Activated T-cell treated with anti-CD3 and anti-CD28 coated beads, Interleukin-2, amount 50 U/mL, for 24 hours (primary cell): ENCODE measurements around the gene DSCAML1.

Experiments
- DNase-seq: peaks from one replicate; pipeline ENCODE4 v3.0.0-alpha.2; 2020
- H3K27ac Mint-ChIP-seq: 2 replicates; pipeline ENCODE4 v1.8.0; 2020; ENCODE audit warnings: mild to moderate bottlenecking, mixed read lengths
- H3K27me3 Mint-ChIP-seq: 2 replicates; pipeline ENCODE4 v1.8.0; 2020; ENCODE audit warnings: mixed read lengths
- H3K36me3 Mint-ChIP-seq: 2 replicates; pipeline ENCODE4 v1.8.0; 2020; ENCODE audit warnings: low read depth, mixed read lengths
- H3K4me1 Mint-ChIP-seq: 2 replicates; pipeline ENCODE4 v1.8.0; 2020; ENCODE audit warnings: low read depth, mixed read lengths
- H3K4me3 Mint-ChIP-seq: 2 replicates; pipeline ENCODE4 v1.8.0; 2020; ENCODE audit warnings: mild to moderate bottlenecking, moderate library complexity, mixed read lengths
- H3K9me3 Mint-ChIP-seq: 2 replicates; pipeline ENCODE4 v1.8.0; 2020; ENCODE audit warnings: mixed read lengths

The DSCAML1 gene

DNA sequence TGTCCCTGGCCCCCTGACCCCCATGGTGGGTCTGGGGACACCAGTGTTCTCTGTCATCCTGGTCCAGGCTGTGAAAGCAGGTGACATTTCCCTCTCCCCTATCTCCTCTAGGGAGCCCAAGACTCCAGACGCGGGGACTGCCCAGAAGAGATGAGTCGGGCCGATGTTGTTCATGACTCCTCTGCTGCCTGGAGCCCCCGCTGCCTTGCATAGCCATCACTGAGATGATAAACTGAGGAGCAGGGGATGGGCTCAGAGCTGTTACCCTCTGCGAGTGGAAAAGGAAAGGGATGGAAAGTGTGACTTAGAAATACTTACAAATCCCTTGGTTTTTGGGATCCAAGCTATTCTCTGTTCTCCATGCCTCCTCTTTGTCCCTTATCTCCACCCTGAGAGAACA is 209.6 kb downstream of the DSCAML1 start:
- H3K4me1 Mint-ChIP-seq, result no peaks in the 10 kb centered on the region

DNA sequence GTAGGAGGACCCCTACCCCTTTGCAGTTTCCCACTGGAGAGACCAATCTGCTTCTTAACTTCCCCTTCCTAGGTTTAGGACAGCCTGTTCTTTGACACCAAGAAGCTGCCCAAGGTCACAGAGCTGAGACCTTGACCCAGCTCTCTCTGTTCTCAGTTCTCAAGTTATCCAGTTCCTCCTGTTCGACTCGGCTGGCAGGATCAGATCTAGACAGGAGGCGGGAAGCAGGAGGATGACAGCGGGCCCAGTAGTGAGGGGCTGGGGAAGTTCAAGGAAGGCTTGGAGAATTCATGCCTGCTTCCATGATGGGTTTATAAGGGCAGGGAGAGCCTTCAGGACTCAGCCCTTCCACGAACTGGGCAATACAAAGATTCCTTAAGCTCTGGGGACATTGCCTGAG is 210.6 kb downstream of the DSCAML1 start:
- no peaks in the 10 kb centered on the region for H3K4me1 Mint-ChIP-seq
- no peaks in the 10 kb centered on the region for H3K9me3 Mint-ChIP-seq
- H3K27ac Mint-ChIP-seq, result no peak overlapping the region
- no peaks in the 10 kb centered on the region for H3K36me3 Mint-ChIP-seq
- H3K4me3 Mint-ChIP-seq, result no peak overlapping the region
- DNase-seq, result no peak
- no peaks in the 10 kb centered on the region for H3K27me3 Mint-ChIP-seq

More for the DNA sequence above, 209.6 kb downstream of the DSCAML1 start:
- DNase-seq, result no peak
- no peak overlapping the region for H3K27ac Mint-ChIP-seq
- H3K36me3 Mint-ChIP-seq, result no peaks in the 10 kb centered on the region
- no peaks in the 10 kb centered on the region for H3K9me3 Mint-ChIP-seq
- H3K27me3 Mint-ChIP-seq, result no peaks in the 10 kb centered on the region
- no peak overlapping the region for H3K4me3 Mint-ChIP-seq

DNA sequence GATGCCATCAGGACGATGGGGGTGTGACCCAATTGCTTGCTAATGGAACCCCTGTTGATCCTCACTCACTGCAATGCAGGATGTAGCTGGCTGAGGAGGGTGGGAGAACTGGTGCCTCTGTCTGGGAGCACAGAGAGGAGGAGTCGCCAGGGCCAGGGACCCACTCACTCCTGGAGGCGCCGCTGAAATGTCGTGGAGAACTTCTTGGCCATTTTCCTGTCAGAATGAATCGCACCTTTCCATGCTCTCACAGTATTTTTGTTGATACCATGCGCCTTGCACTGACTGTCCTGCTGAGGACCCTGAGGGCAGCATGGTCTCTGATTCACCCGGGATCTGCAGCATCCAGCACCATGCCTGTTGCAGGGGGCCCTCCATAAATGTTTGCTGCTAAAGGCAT is 211.4 kb downstream of the DSCAML1 start:
- no peaks in the 10 kb centered on the region for H3K4me1 Mint-ChIP-seq
- no peaks in the 10 kb centered on the region for H3K27me3 Mint-ChIP-seq
- DNase-seq, result no peak
- no peaks in the 10 kb centered on the region for H3K9me3 Mint-ChIP-seq
- no peak overlapping the region for H3K27ac Mint-ChIP-seq
- no peaks in the 10 kb centered on the region for H3K36me3 Mint-ChIP-seq
- H3K4me3 Mint-ChIP-seq, result no peak overlapping the region

DNA sequence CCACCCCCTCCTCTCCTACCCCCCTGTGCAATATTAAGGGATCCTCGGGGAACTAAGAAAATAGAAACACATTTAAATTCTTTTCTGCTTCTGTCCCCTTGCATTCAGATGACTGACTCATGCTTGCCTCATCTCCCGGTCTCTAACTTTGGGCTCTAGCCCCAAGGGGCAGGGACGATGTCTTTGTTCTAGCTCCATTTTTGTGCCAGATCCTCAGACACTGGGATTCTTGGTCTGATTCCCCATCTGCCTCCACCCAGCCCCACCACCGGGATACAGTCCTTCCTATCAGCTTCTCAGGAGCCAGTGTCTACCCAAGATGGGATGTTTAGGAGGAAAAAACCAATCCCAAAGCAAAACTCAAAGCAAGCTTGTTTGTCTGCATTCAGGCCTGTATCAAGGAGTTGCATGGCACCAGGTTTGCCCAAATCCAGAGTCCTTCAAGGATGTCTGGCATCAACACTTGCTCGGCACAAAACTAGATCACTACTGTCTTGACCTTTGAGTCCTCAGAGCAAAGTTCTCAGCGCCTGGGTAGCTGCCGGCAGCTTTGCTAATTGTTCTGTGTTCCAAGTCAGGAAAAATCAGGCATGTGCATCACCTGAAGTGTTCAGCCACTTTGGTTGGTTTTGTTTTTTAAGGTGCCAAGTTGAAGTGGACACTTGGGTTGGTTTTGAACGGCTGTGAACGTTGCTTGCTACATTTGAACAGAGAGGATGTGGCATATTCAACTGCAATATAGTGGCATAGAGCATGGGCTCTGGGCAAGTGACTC is 212.8 kb downstream of the DSCAML1 start:
- Mint-ChIP-seq H3K36me3 (no peaks in the 10 kb centered on the region), H3K27ac (no peak overlapping the region), H3K9me3 (no peaks in the 10 kb centered on the region), H3K4me1 (no peaks in the 10 kb centered on the region), H3K27me3 (no peaks in the 10 kb centered on the region), H3K4me3 (no peak overlapping the region)
- DNase-seq, result no peak

DNA sequence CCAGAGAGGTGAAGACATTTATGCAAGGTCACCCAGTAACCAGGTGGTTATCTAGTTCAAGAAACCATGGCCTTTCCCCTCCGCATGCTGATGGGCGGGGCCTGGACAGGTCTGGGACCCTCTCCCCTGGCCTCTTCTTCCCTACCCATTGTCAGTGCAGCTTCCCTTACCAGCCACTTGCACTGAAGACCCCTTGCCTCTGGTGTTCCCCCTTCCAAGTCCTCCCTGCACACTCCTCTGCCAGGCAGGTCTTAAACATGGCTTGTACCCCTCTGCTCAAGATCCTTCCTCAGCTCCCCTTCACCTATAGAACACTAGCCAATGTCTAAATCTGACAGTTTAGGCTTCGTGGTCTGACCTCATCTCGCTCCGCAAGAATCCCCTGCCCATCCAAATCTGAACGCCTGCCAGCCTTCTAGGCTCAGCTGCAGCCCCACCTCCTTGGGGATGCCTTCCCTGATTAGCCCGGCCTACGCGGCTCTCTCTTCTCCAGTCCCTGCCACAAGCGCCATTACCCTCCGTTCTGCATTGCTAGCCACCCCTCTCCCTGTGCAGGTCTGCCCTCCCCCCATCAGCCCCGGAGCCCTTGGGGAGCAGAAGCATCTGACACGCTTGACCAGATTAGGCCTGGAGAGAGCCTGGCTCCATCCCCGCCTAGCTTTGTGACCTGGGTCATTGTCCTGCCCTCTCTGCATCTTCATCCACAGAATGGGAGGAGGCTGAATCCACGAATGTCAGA is 213.8 kb downstream of the DSCAML1 start:
- no peak overlapping the region for H3K27ac Mint-ChIP-seq
- H3K4me3 Mint-ChIP-seq, result no peak overlapping the region
- H3K4me1 Mint-ChIP-seq, result no peaks in the 10 kb centered on the region

DNA sequence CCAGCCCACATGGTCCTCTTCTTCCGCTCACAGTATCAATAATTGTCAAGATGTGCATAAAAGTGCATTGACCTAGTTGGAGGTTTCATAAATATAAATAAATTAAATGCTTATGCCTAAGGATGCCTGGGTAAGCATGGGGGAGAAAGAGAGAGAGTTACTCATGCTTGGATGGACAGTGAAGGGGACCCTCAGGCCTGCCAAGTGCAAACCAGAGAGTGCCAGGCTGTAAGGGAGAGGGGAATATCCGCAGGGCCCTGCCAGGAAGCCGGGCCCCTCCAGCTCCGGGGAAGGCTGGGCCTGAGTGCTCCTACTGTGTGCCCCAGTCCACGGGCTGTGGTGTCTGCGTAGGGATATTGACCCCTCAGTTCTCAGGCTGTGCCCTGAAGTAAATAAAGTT is 214.6 kb downstream of the DSCAML1 start:
- Mint-ChIP-seq H3K4me3 (no peak overlapping the region), H3K4me1 (no peaks in the 10 kb centered on the region), H3K27ac (no peak overlapping the region), H3K9me3 (no peaks in the 10 kb centered on the region), H3K36me3 (no peaks in the 10 kb centered on the region), H3K27me3 (peaks cover 5% of the 10 kb centered on the region)
- no peak for DNase-seq

More for the DNA sequence above, 213.8 kb downstream of the DSCAML1 start:
- Mint-ChIP-seq H3K36me3 (no peaks in the 10 kb centered on the region), H3K9me3 (no peaks in the 10 kb centered on the region), H3K27me3 (peaks cover 5% of the 10 kb centered on the region)
- no peak for DNase-seq

DNA sequence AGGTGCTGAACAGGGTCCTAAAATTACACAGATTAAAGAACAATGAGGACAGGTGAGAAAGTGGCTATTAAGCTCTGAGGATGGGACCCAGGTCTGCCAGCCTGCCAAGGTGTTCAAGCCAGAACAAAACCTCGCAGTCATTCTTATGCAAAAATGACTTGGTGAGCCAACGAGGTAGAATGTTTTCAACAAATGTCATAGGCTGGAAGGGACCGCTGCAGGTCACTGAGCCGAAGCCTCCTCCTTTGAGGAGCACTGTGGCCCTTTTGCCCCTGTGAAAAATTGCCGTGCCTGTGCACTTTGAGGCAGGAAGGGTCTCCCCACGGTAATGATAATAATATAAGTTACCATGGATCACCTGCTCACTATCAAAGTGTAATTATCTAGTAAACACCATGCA is 216.2 kb downstream of the DSCAML1 start:
- H3K9me3 Mint-ChIP-seq, result no peaks in the 10 kb centered on the region
- no peak overlapping the region for H3K4me3 Mint-ChIP-seq

DNA sequence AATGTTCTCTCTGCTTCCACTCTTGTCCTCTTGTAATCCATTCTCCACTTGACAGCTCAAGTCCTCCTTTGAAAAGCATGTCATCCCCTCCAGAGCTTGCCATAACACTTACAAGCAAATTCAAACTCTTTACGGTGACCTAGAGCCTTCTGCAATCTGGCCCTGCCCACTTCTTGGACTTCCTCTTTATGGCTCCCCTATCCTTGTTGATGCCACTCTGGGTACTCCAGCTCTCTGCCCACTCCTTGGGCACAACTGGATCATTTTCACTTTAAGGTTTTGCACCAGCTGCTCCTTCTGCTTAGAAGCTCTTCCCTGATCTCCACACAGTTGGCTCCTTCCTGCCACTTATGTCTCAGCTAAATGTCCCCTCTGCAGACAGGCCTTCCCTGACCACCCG is 217.9 kb downstream of the DSCAML1 start:
- H3K4me3 Mint-ChIP-seq, result no peak overlapping the region
- no peaks in the 10 kb centered on the region for H3K9me3 Mint-ChIP-seq
- H3K4me1 Mint-ChIP-seq, result no peaks in the 10 kb centered on the region
- H3K36me3 Mint-ChIP-seq, result no peaks in the 10 kb centered on the region
- peaks cover 5% of the 10 kb centered on the region for H3K27me3 Mint-ChIP-seq
- no peak overlapping the region for H3K27ac Mint-ChIP-seq
- no peak for DNase-seq

More for the DNA sequence above, 216.2 kb downstream of the DSCAML1 start:
- no peaks in the 10 kb centered on the region for H3K36me3 Mint-ChIP-seq
- H3K4me1 Mint-ChIP-seq, result no peaks in the 10 kb centered on the region
- H3K27me3 Mint-ChIP-seq, result peaks cover 5% of the 10 kb centered on the region
- DNase-seq, result no peak
- no peak overlapping the region for H3K27ac Mint-ChIP-seq

DNA sequence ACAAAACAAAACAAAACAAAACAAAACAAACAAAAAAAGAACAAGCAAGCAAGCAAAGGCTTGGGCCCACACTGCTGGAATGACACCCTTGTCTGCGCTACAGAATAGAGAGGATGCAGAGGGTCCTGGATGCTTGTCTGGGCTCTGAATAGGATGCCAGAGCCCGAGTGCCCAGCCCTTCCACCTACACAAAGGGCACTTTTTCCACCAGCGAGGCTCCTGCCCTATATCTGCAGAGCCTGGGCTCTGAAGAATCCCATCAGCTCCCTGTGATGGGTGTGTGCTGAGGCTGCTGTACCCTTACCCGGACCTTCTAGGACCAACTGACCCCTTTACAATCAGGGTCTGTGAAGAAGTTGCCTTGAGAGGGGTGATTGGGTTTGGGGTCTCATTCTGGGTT is 221.2 kb downstream of the DSCAML1 start:
- peaks cover 8% of the 10 kb centered on the region for H3K27me3 Mint-ChIP-seq
- H3K9me3 Mint-ChIP-seq, result no peaks in the 10 kb centered on the region
- H3K4me3 Mint-ChIP-seq, result no peak overlapping the region
- H3K4me1 Mint-ChIP-seq, result no peaks in the 10 kb centered on the region
- DNase-seq, result no peak
- H3K27ac Mint-ChIP-seq, result no peak overlapping the region
- no peaks in the 10 kb centered on the region for H3K36me3 Mint-ChIP-seq

DNA sequence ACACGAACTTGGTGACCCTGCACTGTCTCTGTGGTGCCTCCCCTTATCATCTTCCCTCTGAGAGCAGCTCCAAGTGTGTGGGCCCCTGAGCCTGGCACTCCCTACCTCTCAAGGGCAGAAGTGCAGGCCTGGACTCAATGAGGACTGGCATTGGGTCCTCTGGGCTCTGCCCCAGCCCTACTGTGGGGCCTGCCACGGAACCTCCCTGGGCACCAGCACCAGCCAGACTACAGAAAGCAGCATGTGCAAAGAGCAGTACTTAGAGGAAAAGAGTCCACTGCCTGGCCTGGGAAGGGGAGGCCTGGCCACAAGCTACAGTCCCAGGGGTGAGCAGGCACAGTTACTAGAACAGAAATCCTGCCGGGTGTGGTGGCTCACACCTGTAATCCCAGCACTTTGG is 222.5 kb downstream of the DSCAML1 start:
- Mint-ChIP-seq H3K27me3 (peaks cover 15% of the 10 kb centered on the region), H3K27ac (no peak overlapping the region), H3K4me3 (no peak overlapping the region), H3K36me3 (no peaks in the 10 kb centered on the region), H3K9me3 (no peaks in the 10 kb centered on the region), H3K4me1 (no peaks in the 10 kb centered on the region)
- no peak for DNase-seq

DNA sequence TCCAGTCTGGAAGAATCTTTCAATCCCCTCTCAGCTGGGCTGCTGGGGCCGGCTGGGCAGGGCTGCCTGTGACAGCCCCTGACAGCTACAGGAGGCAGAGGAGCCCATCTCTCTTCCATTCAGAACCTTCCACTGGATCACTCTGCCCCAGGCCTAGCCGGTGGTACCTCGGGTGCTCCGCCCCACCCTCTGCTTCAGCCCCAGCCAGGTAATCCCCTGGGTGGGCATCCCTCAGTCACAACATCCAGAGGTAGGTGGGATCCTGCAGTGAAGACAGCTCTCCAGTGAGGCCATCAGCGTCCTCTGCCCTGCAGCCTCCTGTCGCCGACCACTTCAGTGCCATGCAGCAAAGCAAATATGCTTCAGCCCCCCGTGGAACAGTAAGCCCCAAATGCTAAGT is 223.7 kb downstream of the DSCAML1 start:
- peaks cover 14% of the 10 kb centered on the region for H3K27me3 Mint-ChIP-seq
- H3K9me3 Mint-ChIP-seq, result no peaks in the 10 kb centered on the region
- no peaks in the 10 kb centered on the region for H3K4me1 Mint-ChIP-seq
- no peak for DNase-seq
- no peak overlapping the region for H3K4me3 Mint-ChIP-seq
- H3K27ac Mint-ChIP-seq, result no peak overlapping the region
- H3K36me3 Mint-ChIP-seq, result no peaks in the 10 kb centered on the region

DNA sequence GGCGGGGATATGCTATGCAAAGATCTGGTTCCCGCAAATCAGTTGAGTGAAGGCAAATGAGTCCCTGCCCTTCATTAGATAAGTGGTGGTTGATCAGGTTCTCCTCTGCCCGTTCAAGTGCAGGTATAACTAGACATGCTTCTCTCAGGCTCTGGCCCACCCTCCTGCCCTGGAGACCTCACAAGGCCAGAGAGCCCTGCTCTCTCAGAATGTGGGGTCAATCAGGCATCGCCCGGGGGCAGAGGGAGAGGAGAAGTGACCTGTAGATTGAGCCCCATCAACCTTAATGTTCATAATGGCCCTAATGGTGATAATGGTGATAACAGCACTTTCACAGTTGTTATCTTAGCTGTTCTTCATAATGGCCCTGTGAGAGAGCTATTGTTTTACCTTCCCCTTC is 224.3 kb downstream of the DSCAML1 start:
- DNase-seq, result no peak
- H3K36me3 Mint-ChIP-seq, result no peaks in the 10 kb centered on the region
- H3K9me3 Mint-ChIP-seq, result no peaks in the 10 kb centered on the region
- H3K27ac Mint-ChIP-seq, result no peak overlapping the region
- H3K4me1 Mint-ChIP-seq, result no peaks in the 10 kb centered on the region
- H3K4me3 Mint-ChIP-seq, result no peak overlapping the region
- peaks cover 14% of the 10 kb centered on the region for H3K27me3 Mint-ChIP-seq

DNA sequence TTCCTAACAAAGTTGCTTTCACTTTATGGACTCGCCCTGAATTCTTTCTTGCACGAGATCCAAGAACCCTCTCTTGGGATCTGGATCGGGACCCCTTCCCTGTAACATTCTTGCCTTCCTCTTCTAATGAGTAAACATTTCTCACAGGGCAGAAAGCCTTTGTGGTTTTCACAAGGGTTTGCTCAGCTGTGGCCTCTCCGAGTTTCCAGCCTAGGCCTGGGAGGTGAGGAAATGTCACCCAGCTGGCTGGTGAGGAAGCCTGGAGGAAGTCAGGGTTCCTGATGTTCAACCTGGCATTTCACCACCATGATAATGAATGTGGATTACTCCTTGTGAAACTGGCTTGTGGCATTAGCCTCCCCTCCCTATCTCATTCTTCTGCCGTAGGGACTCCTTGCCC is 224.9 kb downstream of the DSCAML1 start:
- no peaks in the 10 kb centered on the region for H3K4me1 Mint-ChIP-seq
- H3K27ac Mint-ChIP-seq, result no peak overlapping the region
- no peak overlapping the region for H3K4me3 Mint-ChIP-seq
- no peak for DNase-seq
- H3K27me3 Mint-ChIP-seq, result peaks cover 16% of the 10 kb centered on the region
- no peaks in the 10 kb centered on the region for H3K9me3 Mint-ChIP-seq
- H3K36me3 Mint-ChIP-seq, result no peaks in the 10 kb centered on the region

DNA sequence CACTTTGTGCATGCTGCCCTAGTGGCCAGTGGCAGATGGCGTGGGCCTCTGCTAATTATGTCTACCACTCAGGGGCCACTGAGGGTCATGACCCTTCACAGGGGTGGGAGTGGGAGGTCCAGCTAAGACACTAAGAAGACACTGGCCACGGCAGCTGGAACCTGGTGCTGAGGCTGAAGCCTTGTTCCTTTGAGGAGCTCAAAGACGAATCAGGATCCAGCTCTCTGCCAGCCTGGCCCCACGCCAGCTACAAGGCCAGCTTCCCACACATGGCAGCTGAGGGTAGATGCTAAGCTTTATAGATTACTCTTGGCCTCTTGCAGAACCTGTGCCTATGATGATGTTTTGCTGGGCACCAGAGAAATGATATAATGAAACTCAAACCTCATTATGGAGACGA is 226.3 kb downstream of the DSCAML1 start:
- Mint-ChIP-seq H3K4me3 (no peak overlapping the region), H3K9me3 (no peaks in the 10 kb centered on the region), H3K36me3 (no peaks in the 10 kb centered on the region), H3K4me1 (no peaks in the 10 kb centered on the region), H3K27me3 (peaks cover 16% of the 10 kb centered on the region), H3K27ac (no peak overlapping the region)
- DNase-seq, result no peak

DNA sequence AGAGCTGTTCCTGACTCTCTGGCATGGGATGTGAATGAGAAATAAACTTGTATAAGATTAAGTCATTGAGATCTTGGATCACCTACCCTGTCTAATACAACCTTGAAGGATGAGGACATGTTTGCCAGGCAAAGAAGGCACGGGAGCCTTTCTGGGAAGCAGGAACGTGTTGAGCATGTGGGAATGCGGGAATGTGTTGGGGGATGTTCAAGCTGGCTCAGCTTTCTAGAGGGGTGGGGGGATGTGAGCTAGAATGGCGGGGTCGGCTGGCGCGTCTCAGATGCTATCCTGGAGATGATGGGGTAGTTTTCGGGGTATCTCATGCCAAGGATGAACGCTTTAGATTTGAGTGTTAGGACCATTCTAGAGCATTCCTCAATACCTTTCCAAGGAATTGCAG is 227.1 kb downstream of the DSCAML1 start:
- H3K36me3 Mint-ChIP-seq, result no peaks in the 10 kb centered on the region
- no peak overlapping the region for H3K4me3 Mint-ChIP-seq
- no peak overlapping the region for H3K27ac Mint-ChIP-seq
- peaks cover 16% of the 10 kb centered on the region for H3K27me3 Mint-ChIP-seq
- DNase-seq, result no peak
- no peaks in the 10 kb centered on the region for H3K9me3 Mint-ChIP-seq
- H3K4me1 Mint-ChIP-seq, result no peaks in the 10 kb centered on the region
